GM23248 (cell line): ENCODE measurements around the gene TECPR2.

Source experiments
- EZH2 ChIP-seq: fragments of 200-600 bp; sonication (generic); IDR thresholded peaks from 2 replicates; pipeline ENCODE4 v1.6.1; 2018; ENCODE audit warnings: antibody characterized with exemption, mild to moderate bottlenecking; ENCODE audit not compliant: insufficient read depth, poor library complexity, severe bottlenecking
- EZH2phosphoT487 ChIP-seq: fragments of 200-600 bp; sonication (generic); IDR thresholded peaks from 2 replicates; pipeline ENCODE4 v1.6.1; 2018; ENCODE audit warnings: antibody characterized with exemption, moderate library complexity, mild to moderate bottlenecking, low read depth; ENCODE audit not compliant: insufficient read depth

GRCh38 chr14:102497998-102498677 is 135.4 kb downstream of the TECPR2 start:
- no peak for TF ChIP-seq EZH2
- TF ChIP-seq EZH2phosphoT487: no peak
